GM21423 (cell line): Measurements from ENCODE around the gene CH25H.
"Not testable (repeated sequence)": the region's sequence is repeated elsewhere in the genome, so short reads cannot be mapped to it uniquely, and the experiment has no call there.

Source experiments
- ATAC-seq: cut with Tn5 transposase; IDR thresholded peaks from one replicate; pipeline ENCODE4 v1.9.1; 2021; ENCODE audit warnings: mild to moderate bottlenecking, moderate library complexity; ENCODE audit not compliant: unreplicated experiment

CH25H gene

GRCh38 chr10:89203237-89203636, 3.9 kb downstream of the CH25H start:
- ATAC-seq = no peak

- no peak for ATAC-seq
These were observed 5.1 kb downstream of the CH25H start for GRCh38 chr10:89202033-89202425.

GRCh38 chr10:89201345-89202032, 5.6 kb downstream of the CH25H start:
- ATAC-seq = no peak

- no peak for ATAC-seq
These were observed 9.6 kb downstream of the CH25H start for GRCh38 chr10:89197473-89197872.

- ATAC-seq = not testable (repeated sequence)
These were observed 15.8 kb downstream of the CH25H start for GRCh38 chr10:89191301-89191700.

GRCh38 chr10:89189211-89189734, 17.8 kb downstream of the CH25H start:
- ATAC-seq = no peak

GRCh38 chr10:89185658-89186057, 21.5 kb downstream of the CH25H start:
- ATAC-seq = no peak

GRCh38 chr10:89184638-89185037, 22.5 kb downstream of the CH25H start:
- ATAC-seq = no peak

GRCh38 chr10:89183571-89183970, 23.5 kb downstream of the CH25H start:
- ATAC-seq = no peak

- no peak for ATAC-seq
These were observed 24.2 kb downstream of the CH25H start for GRCh38 chr10:89182894-89183293.

- ATAC-seq = no peak
These were observed 31.3 kb downstream of the CH25H start for GRCh38 chr10:89175816-89176215.

GRCh38 chr10:89173075-89173474, 34.0 kb downstream of the CH25H start:
- no peak for ATAC-seq

GRCh38 chr10:89171996-89172395, 35.1 kb downstream of the CH25H start:
- no peak for ATAC-seq

- ATAC-seq = no peak
These were observed 35.7 kb downstream of the CH25H start for GRCh38 chr10:89171263-89171872.

GRCh38 chr10:89168354-89168900, 38.7 kb downstream of the CH25H start:
- ATAC-seq = not testable (repeated sequence)

GRCh38 chr10:89167915-89168314, 39.2 kb downstream of the CH25H start:
- no peak for ATAC-seq

GRCh38 chr10:89165923-89166322, 41.2 kb downstream of the CH25H start:
- ATAC-seq = no peak

GRCh38 chr10:89164920-89165319, 42.2 kb downstream of the CH25H start:
- no peak for ATAC-seq

GRCh38 chr10:89164080-89164479, 43.0 kb downstream of the CH25H start:
- peak; percentile 16 for ATAC-seq

GRCh38 chr10:89163265-89163995, 43.7 kb downstream of the CH25H start:
- peak; percentile 97 for ATAC-seq

- ATAC-seq = no peak
These were observed 44.5 kb downstream of the CH25H start for GRCh38 chr10:89162596-89162995.
